K562 (cell line): ENCODE results near the gene TRPM4. TPM values are rescaled to one million over a fixed set of nuclear protein-coding genes. Genes with fewer than 3 reads are reported as not detected.

Experiments
- ARID3B ChIP-seq: fragments of 250-450 bp; sonication (Bioruptor Pico); IDR thresholded peaks from 2 replicates; pipeline ENCODE4 v1.4.0; 2020; ENCODE audit warnings: borderline replicate concordance
- CREB3L1 ChIP-seq: fragments of 450-650 bp; IDR thresholded peaks from 2 replicates; pipeline ENCODE4 v1.6.1; 2014; ENCODE audit warnings: low read depth, mild to moderate bottlenecking, moderate library complexity, borderline replicate concordance
- MEIS2 ChIP-seq: fragments of 450-650 bp; IDR thresholded peaks from 2 replicates; pipeline ENCODE4 v1.6.1; 2014; ENCODE audit warnings: mild to moderate bottlenecking; ENCODE audit not compliant: partially characterized antibody
- NBN ChIP-seq: fragments of 450-650 bp; IDR thresholded peaks from 2 replicates; pipeline ENCODE4 v1.6.1; 2016; ENCODE audit warnings: low read depth, mild to moderate bottlenecking
- RBM22 ChIP-seq: fragments of 200-400 bp; formaldehyde crosslinking; IDR thresholded peaks from 2 replicates; pipeline ENCODE4 v1.6.1; 2018; ENCODE audit warnings: low read length, low read depth; ENCODE audit not compliant: poor library complexity, severe bottlenecking
- SIX5 ChIP-seq, 2 experiments: IDR thresholded peaks; 2 replicates each; pipeline ENCODE4 v1.6.1; 2011; ENCODE audit warnings: low read length in 2 of 2, borderline replicate concordance in 1 of 2, low read depth in 1 of 2, mild to moderate bottlenecking in 1 of 2, moderate library complexity in 1 of 2; ENCODE audit not compliant: insufficient read depth in 1 of 2
- ZFP91 ChIP-seq: sonication (generic); formaldehyde crosslinking; IDR thresholded peaks from 2 replicates; pipeline ENCODE4 v1.8.0; 2022; ENCODE audit warnings: mild to moderate bottlenecking, missing genetic modification reagents
- polyA plus RNA-seq, 8 experiments: library from polyadenylated mRNA; depleted of rRNA in 4 of 8; stranded (reverse) in 5 of 8; unstranded in 3 of 8; fragments of >200 nt; fragmentation: Nextera tagmentation in 2 of 8; fragmentation: Illumina TruSeq in 1 of 8; extraction: Ambion mirVana in 2 of 8; extraction: Trizol in 1 of 8; gene quantifications; 2 replicates each; pipeline versions ENCODE4 v1.2.1 to v1.2.3, GENCODE V29; 2011 to 2014; ENCODE audit warnings: inconsistent platforms in 1 of 8, missing spikeins in 1 of 8
- total RNA-seq, 7 experiments: library from RNA; depleted of rRNA in 6 of 7; stranded (reverse); fragments of >200 nt in 6 of 7; fragmentation: Illumina TruSeq in 2 of 7; extraction: Trizol in 2 of 7; gene quantifications; 2 replicates each; pipeline versions ENCODE4 v1.2.1 to v1.2.3, GENCODE V29; 2011 to 2021; ENCODE audit warnings: low replicate concordance in 1 of 7
- TF ChIP-seq, protein P1 (sequence below): sonication (generic); formaldehyde crosslinking; IDR thresholded peaks from 2 replicates; pipeline ENCODE4 v1.8.1; 2023; ENCODE audit warnings: missing genetic modification reagents, mild to moderate bottlenecking, borderline replicate concordance
- TF ChIP-seq, protein P2 (sequence below): fragments of 250-450 bp; sonication (Bioruptor Pico); IDR thresholded peaks from 2 replicates; pipeline ENCODE4 v1.5.0; 2020; ENCODE audit warnings: mild to moderate bottlenecking, borderline replicate concordance
- TF ChIP-seq, protein P3 (sequence below): fragments of 450-650 bp; formaldehyde crosslinking; IDR thresholded peaks from 2 replicates; pipeline ENCODE4 v1.4.0; 2022; ENCODE audit warnings: missing genetic modification characterization

Gene TRPM4
- total and polyA plus RNA-seq, 9 of the 15 experiments (the other 6 are each of a cell fraction or from before 2014, with no cell fraction given) = 6.5 to 45.4 (median 15.2) TPM

- TF ChIP-seq, protein P1, sequence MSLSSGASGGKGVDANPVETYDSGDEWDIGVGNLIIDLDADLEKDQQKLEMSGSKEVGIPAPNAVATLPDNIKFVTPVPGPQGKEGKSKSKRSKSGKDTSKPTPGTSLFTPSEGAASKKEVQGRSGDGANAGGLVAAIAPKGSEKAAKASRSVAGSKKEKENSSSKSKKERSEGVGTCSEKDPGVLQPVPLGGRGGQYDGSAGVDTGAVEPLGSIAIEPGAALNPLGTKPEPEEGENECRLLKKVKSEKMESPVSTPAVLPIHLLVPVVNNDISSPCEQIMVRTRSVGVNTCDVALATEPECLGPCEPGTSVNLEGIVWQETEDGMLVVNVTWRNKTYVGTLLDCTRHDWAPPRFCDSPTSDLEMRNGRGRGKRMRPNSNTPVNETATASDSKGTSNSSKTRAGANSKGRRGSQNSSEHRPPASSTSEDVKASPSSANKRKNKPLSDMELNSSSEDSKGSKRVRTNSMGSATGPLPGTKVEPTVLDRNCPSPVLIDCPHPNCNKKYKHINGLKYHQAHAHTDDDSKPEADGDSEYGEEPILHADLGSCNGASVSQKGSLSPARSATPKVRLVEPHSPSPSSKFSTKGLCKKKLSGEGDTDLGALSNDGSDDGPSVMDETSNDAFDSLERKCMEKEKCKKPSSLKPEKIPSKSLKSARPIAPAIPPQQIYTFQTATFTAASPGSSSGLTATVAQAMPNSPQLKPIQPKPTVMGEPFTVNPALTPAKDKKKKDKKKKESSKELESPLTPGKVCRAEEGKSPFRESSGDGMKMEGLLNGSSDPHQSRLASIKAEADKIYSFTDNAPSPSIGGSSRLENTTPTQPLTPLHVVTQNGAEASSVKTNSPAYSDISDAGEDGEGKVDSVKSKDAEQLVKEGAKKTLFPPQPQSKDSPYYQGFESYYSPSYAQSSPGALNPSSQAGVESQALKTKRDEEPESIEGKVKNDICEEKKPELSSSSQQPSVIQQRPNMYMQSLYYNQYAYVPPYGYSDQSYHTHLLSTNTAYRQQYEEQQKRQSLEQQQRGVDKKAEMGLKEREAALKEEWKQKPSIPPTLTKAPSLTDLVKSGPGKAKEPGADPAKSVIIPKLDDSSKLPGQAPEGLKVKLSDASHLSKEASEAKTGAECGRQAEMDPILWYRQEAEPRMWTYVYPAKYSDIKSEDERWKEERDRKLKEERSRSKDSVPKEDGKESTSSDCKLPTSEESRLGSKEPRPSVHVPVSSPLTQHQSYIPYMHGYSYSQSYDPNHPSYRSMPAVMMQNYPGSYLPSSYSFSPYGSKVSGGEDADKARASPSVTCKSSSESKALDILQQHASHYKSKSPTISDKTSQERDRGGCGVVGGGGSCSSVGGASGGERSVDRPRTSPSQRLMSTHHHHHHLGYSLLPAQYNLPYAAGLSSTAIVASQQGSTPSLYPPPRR = 0 out of 2 replicates have a peak, but pooled peaks have one; percentile 86
- peak; percentile 70 for TF ChIP-seq RBM22
- peak; percentile 57; the same call in 1 of the 2 replicates for TF ChIP-seq ZFP91
- TF ChIP-seq, protein P2, sequence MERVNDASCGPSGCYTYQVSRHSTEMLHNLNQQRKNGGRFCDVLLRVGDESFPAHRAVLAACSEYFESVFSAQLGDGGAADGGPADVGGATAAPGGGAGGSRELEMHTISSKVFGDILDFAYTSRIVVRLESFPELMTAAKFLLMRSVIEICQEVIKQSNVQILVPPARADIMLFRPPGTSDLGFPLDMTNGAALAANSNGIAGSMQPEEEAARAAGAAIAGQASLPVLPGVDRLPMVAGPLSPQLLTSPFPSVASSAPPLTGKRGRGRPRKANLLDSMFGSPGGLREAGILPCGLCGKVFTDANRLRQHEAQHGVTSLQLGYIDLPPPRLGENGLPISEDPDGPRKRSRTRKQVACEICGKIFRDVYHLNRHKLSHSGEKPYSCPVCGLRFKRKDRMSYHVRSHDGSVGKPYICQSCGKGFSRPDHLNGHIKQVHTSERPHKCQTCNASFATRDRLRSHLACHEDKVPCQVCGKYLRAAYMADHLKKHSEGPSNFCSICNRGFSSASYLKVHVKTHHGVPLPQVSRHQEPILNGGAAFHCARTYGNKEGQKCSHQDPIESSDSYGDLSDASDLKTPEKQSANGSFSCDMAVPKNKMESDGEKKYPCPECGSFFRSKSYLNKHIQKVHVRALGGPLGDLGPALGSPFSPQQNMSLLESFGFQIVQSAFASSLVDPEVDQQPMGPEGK (CRISPR knock-in tag) = no peak
- peak; percentile 44 for TF ChIP-seq MEIS2
- peak; percentile 20 to 57; a peak in 2 of 4 replicates for TF ChIP-seq SIX5 (IDR thresholded peaks at IDR 0.05; ENCODE audit: borderline replicate concordance in 1 of 2, insufficient read depth in 1 of 2, low read depth in 1 of 2, low read length in 2 of 2)
- TF ChIP-seq NBN = peak; percentile 51; the same call in 1 of the 2 replicates
- 0 out of 2 replicates have a peak, but pooled peaks have one; percentile 50 for TF ChIP-seq ARID3B (CRISPR knock-in tag)
- peak; percentile 50; the same call in 1 of the 2 replicates for TF ChIP-seq CREB3L1
- TF ChIP-seq, protein P3, sequence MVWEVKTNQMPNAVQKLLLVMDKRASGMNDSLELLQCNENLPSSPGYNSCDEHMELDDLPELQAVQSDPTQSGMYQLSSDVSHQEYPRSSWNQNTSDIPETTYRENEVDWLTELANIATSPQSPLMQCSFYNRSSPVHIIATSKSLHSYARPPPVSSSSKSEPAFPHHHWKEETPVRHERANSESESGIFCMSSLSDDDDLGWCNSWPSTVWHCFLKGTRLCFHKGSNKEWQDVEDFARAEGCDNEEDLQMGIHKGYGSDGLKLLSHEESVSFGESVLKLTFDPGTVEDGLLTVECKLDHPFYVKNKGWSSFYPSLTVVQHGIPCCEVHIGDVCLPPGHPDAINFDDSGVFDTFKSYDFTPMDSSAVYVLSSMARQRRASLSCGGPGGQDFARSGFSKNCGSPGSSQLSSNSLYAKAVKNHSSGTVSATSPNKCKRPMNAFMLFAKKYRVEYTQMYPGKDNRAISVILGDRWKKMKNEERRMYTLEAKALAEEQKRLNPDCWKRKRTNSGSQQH = peak; percentile 60; the same call in 1 of the 2 replicates
Measured at GRCh38 chr19:49150106-49150943, 7.3 kb upstream of the TRPM4 start (continued).
